ENCODE data around the gene CNTN4. TPM values are rescaled to one million over a fixed set of nuclear protein-coding genes. Genes with fewer than 3 reads are reported as not detected.

CNTN4 gene
- total and polyA plus RNA-seq, 5 experiments from 2014 or later = not detected

DNA sequence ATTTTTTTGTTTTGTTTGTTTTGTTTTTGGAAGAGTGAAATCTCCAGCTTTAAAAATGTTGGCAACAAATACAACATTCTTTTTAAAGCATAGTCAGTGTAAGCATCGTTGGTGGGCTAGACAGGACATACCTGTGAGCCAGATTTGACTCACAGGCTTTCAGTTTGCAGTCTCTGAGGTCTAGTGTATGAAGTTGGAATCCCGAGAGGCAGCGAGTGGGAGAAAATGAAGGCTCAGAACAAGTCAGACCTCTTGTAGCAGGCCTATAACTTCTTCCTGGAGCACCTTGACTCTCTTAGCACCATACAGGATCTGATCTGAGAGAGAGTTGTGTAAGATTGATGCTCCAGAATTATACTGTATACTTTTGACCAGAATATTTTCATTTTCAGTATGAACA is 60.2 kb downstream of the CNTN4 start:
- H3K4me3 Mint-ChIP-seq = no peak overlapping the region
- H3K36me3 Mint-ChIP-seq = no peaks in the 10 kb centered on the region
- peaks cover 0 to 16% (median 0%) of the 10 kb centered on the region in 5 donors for H3K27me3 Mint-ChIP-seq
- no peak overlapping the region for H3K27ac Mint-ChIP-seq
- peaks cover 0 to 9% (median 0%) of the 10 kb centered on the region in 9 donors for H3K9me3 Mint-ChIP-seq
- H3K4me1 Mint-ChIP-seq = no peaks in the 10 kb centered on the region
- ATAC-seq (no peak), DNase-seq (no peak)
- POLR2A ChIA-PET = no interaction called here

DNA sequence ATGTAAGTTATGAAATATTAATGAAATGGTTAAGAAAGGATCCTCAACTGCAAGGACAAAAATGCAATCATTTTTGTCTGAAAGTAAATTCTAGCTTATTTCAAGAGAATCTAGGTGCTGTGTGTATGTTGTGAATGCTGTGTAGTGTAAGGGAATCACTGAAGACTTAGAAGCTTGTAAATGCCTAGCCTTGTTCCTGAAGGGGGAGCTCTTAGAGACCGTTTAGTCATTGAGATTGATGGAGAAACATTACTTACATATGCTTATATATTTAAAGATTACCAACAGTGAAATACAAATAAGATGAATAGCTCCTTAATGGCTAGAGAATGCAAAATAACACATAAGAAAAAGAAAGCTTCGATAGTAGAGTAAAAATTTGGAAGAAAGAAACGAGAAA is 67.9 kb downstream of the CNTN4 start:
- Mint-ChIP-seq H3K4me3 (no peak overlapping the region), H3K9me3 (peaks cover 0 to 16% (median 1%) of the 10 kb centered on the region in 9 donors), H3K36me3 (no peaks in the 10 kb centered on the region), H3K4me1 (no peaks in the 10 kb centered on the region), H3K27me3 (no peaks in the 10 kb centered on the region), H3K27ac (no peak overlapping the region)
- no peak for DNase-seq
- ATAC-seq = no peak
- POLR2A ChIA-PET = no interaction called here

DNA sequence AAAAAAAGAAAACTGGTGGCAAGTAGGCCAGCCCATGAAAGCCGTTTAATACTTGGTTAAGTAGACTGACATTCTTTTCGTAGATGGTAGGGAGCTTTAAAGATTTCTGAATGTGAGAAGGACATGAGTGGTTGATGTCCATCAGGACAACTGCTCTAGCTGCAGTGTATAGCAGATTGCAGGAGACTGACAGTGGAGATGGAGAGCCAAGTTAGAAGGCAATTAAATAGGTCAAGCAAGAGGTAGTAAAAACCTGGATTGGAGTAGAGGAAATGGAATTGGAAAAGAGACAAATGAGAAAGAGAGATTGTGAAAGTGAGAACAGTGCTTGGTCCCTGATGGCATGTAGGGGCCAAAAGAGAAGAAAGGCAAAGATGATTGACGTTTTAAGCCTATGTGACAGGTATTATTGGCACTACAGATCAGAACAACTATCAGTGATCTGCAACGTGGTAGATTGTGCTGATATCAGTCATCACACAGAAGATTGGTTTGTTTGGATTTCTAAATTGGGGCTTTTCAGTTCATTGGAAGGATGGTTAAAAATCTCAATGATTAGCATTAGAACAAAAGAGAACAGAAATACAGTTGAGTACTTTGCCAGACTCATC is 74.0 kb downstream of the CNTN4 start:
- Mint-ChIP-seq H3K27ac (no peak overlapping the region), H3K4me1 (no peaks in the 10 kb centered on the region), H3K27me3 (no peaks in the 10 kb centered on the region), H3K9me3 (peaks cover 0 to 22% (median 6%) of the 10 kb centered on the region in 9 donors), H3K36me3 (no peaks in the 10 kb centered on the region), H3K4me3 (no peak overlapping the region)
- DNase-seq (no peak), ATAC-seq (no peak)
- POLR2A ChIA-PET = no interaction called here

DNA sequence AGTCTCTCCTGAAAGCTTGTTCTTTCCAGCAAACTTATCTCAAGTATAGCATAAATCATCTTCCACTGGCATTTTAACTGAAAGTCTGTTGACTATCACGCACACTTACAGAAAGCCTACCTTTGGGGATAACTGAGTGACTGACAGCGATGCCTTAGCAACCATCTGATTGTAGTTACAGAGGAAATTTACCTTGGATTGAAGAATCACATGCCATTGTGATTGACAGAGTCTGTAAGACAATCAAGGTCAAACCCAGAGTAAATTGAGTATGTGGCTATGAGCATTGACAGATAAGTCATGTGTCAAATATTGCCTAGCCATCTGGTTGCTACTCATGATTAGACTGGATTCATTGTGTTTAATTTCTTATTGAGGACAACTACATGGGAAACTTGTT is 82.0 kb downstream of the CNTN4 start:
- Mint-ChIP-seq H3K27ac (no peak overlapping the region), H3K36me3 (no peaks in the 10 kb centered on the region), H3K4me1 (no peaks in the 10 kb centered on the region), H3K4me3 (no peak overlapping the region), H3K27me3 (no peaks in the 10 kb centered on the region), H3K9me3 (no peaks in the 10 kb centered on the region)
- no peak for DNase-seq
- no peak for ATAC-seq
- POLR2A ChIA-PET = no interaction called here

DNA sequence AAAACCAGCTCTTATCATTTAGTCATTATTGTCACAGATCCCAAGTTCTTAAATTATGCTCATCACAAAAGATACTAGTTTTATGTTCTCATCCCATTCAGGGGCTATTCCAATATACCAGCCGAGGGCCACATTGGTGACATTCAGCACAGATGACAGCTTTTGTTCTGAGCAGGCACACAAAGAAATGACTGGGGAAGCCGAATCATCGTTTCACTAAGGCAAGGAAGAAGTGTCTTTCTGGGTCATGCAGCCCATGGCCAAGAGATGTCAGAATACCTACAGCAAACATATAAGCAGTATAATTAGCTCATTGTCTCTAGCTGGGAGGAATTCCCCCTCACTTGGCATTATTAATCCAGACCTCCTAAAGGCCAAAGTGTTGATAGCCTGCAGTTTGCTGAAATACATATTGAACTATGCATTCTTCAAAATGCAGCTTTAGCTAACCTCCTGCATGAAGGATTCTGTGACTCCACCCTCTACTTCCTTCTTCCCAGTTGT is 100.2 kb downstream of the CNTN4 start:
- POLR2A ChIA-PET = no interaction called here
- Mint-ChIP-seq H3K9me3 (peaks cover 0 to 5% (median 0%) of the 10 kb centered on the region in 9 donors), H3K4me1 (no peaks in the 10 kb centered on the region), H3K4me3 (no peak overlapping the region), H3K27me3 (no peaks in the 10 kb centered on the region), H3K27ac (no peak overlapping the region), H3K36me3 (no peaks in the 10 kb centered on the region)
- DNase-seq (no peak), ATAC-seq (no peak)

DNA sequence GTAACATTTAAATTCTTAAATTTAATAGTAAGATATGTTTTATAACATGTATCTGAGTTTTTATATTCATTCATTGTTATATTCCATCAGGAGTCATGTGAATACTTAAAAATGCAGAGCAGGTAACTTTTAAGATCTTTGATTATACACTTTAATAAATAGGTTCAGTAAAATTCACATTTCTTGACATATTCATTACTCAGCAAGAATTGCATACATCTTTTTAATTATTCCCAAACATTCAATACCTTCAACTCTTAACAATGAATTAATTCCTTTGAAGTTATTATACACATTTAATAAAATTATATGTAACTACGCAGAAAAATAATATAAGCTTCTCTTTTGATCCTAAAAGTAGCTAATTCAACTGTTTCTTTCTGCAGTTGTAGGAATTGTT is 105.4 kb downstream of the CNTN4 start:
- ATAC-seq (no peak), DNase-seq (no peak)
- Mint-ChIP-seq H3K4me3 (no peak overlapping the region), H3K27me3 (no peaks in the 10 kb centered on the region), H3K9me3 (no peaks in the 10 kb centered on the region), H3K36me3 (no peaks in the 10 kb centered on the region), H3K4me1 (no peaks in the 10 kb centered on the region), H3K27ac (no peak overlapping the region)
- POLR2A ChIA-PET = no interaction called here

DNA sequence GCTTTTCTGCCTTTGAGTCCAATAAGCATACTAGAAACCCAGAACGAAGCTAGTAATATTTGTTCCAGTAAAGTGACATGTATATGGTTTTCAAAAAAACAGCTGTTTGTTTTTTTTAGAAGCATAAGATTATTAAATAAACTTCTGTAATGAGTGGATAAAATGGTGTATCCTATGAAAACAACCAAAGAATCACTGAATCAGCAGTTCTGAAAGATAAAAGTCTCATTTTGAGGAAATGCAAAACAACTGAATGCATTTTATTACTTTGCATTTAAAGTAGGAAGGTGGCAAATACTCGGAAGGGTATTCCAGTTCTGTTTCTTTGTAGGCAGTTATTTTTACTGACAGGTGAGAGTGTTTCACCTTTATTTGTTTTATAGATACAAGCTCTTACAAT is 107.0 kb downstream of the CNTN4 start:
- POLR2A ChIA-PET = no interaction called here
- ATAC-seq (no peak), DNase-seq (no peak)
- Mint-ChIP-seq H3K9me3 (no peaks in the 10 kb centered on the region), H3K27ac (no peak overlapping the region), H3K4me3 (no peak overlapping the region), H3K4me1 (no peaks in the 10 kb centered on the region), H3K36me3 (no peaks in the 10 kb centered on the region), H3K27me3 (no peaks in the 10 kb centered on the region)

DNA sequence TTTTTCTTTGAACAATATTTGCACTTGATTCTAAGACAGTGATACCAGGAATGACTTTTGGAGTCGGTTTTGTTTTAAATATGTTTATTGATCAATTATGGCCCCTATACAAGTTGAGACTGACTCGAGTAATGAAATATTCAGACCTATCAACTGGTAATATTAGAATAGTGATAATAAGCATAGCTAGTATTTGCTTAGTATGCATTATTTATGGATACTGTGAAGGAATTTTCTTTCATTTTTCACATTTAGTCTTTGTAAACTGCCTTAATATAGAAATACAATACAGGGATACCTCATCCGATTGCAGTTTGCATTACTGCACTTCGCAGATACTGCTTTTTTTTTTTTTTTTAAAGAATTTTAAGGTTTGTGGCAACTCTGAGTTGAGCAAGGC is 107.9 kb downstream of the CNTN4 start:
- no peak overlapping the region for H3K4me3 Mint-ChIP-seq
- H3K36me3 Mint-ChIP-seq = no peaks in the 10 kb centered on the region
- H3K27me3 Mint-ChIP-seq = no peaks in the 10 kb centered on the region
- H3K4me1 Mint-ChIP-seq = no peaks in the 10 kb centered on the region
- H3K9me3 Mint-ChIP-seq = no peaks in the 10 kb centered on the region
- ATAC-seq (no peak), DNase-seq (no peak)
- no peak overlapping the region for H3K27ac Mint-ChIP-seq
- POLR2A ChIA-PET = no interaction called here

DNA sequence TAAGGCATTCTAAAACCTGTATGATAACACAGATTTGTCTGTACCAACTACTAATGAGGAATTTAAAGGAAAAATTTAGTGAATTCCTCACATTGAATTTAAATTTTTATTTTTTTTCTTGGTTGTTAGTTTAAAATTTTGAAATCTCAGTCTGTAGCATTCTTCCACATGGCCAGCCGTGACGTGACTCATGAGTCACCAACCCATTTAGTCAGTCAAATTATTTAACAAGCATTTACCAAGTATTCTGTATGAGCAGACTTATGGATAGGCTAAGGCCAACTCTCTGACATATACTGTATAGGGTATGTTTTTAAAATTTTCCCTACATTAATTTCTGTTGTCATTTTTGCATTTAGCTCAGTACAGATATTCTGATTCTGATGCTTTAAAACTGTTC is 112.9 kb downstream of the CNTN4 start:
- no peaks in the 10 kb centered on the region for H3K36me3 Mint-ChIP-seq
- no peaks in the 10 kb centered on the region for H3K27me3 Mint-ChIP-seq
- no peak overlapping the region for H3K27ac Mint-ChIP-seq
- POLR2A ChIA-PET = no interaction called here
- H3K9me3 Mint-ChIP-seq = peaks cover 0 to 9% (median 0%) of the 10 kb centered on the region in 9 donors
- H3K4me3 Mint-ChIP-seq = no peak overlapping the region
- no peak for ATAC-seq
- no peak for DNase-seq
- no peaks in the 10 kb centered on the region for H3K4me1 Mint-ChIP-seq

DNA sequence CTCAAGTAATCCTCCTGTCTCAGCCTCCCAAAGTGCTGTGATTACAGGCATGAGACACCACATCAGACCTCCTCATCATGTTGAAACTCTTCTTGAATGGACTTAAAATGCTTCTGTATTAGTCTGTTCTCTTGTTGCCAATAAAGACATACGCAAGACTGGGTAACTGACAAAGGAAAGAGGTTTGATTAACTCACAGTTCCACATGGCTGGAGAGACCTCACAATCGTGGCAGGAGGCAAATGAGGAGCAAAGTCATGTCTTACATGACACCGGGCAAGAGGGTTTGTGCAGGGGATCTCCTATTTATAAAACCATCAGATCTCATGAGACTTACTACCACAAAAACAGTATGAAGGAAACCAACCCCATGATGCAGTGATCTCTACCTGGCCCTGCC is 113.5 kb downstream of the CNTN4 start:
- Mint-ChIP-seq H3K27ac (no peak overlapping the region), H3K4me3 (no peak overlapping the region), H3K4me1 (no peaks in the 10 kb centered on the region), H3K27me3 (no peaks in the 10 kb centered on the region), H3K36me3 (no peaks in the 10 kb centered on the region), H3K9me3 (peaks cover 0 to 11% (median 0%) of the 10 kb centered on the region in 9 donors)
- DNase-seq (no peak), ATAC-seq (no peak)
- POLR2A ChIA-PET = no interaction called here

DNA sequence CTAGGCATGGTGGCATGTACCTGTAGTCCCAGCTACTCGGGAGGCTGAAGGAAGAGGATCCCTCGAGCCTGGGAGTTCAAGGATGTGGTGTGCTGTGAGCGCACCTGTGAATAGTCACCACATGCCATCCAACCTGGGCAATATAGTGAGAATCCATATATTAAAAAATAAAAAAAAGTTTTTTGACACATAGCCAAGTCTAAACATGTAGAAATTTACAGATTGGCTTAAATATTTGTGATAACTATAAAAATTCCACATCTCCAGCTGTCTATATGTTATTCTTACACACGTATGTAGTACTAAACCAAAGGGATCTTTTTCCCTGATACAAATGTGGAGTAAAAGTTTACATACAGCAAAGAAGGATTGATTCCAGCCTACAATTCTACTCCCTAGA is 119.7 kb downstream of the CNTN4 start:
- POLR2A ChIA-PET = no interaction called here
- no peak for DNase-seq
- H3K27me3 Mint-ChIP-seq = no peaks in the 10 kb centered on the region
- no peak for ATAC-seq
- no peaks in the 10 kb centered on the region for H3K4me1 Mint-ChIP-seq
- H3K4me3 Mint-ChIP-seq = no peak overlapping the region
- H3K9me3 Mint-ChIP-seq = peaks cover 0 to 25% (median 1%) of the 10 kb centered on the region in 9 donors
- no peaks in the 10 kb centered on the region for H3K36me3 Mint-ChIP-seq
- no peak overlapping the region for H3K27ac Mint-ChIP-seq

DNA sequence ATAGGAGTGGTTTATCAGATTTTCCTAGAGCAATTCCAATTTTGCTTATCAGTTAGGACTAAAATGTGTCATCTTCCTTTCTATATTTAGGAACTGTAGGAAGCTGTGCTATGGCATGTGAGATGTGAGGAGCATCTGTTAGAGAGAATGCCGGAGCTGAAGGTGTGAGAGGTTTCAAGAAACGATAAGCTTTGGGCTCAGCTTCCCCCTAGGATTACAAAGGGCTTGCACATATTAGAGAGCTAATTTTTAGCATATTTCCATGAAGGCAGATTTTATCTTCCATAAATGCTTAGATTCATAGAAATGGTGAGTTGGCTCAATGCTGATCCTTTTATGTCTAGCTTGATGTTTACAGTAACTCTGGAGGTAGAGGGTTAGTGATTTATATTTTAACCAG is 120.2 kb downstream of the CNTN4 start:
- ATAC-seq = no peak
- Mint-ChIP-seq H3K36me3 (no peaks in the 10 kb centered on the region), H3K27me3 (no peaks in the 10 kb centered on the region), H3K27ac (no peak overlapping the region), H3K4me1 (no peaks in the 10 kb centered on the region), H3K4me3 (no peak overlapping the region), H3K9me3 (peaks cover 0 to 25% (median 1%) of the 10 kb centered on the region in 9 donors)
- POLR2A ChIA-PET = no interaction called here
- no peak for DNase-seq

DNA sequence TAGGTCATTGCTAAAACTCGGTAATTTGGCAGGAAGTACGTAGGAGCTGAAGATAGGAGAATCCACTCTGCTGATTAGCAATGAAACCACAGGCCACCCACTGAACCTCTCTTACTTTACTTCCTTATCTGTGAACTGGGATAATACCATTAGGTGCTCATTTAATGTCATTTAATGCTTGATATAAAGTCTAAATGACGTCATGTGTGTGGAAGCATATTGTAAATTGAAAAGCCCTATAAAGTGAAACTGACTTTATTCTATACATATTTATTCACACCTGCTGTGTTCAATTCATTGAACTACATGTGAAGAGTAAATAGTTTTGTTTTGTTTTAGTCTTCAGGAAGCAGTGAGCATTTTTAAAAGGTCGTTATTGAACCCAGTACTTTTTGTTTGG is 137.5 kb downstream of the CNTN4 start:
- Mint-ChIP-seq H3K27ac (no peak overlapping the region), H3K27me3 (no peaks in the 10 kb centered on the region), H3K4me3 (no peak overlapping the region), H3K9me3 (peaks cover 0 to under 1% (median 0%) of the 10 kb centered on the region in 9 donors), H3K4me1 (no peaks in the 10 kb centered on the region), H3K36me3 (no peaks in the 10 kb centered on the region)
- ATAC-seq = no peak
- DNase-seq = no peak
- POLR2A ChIA-PET = no interaction called here

DNA sequence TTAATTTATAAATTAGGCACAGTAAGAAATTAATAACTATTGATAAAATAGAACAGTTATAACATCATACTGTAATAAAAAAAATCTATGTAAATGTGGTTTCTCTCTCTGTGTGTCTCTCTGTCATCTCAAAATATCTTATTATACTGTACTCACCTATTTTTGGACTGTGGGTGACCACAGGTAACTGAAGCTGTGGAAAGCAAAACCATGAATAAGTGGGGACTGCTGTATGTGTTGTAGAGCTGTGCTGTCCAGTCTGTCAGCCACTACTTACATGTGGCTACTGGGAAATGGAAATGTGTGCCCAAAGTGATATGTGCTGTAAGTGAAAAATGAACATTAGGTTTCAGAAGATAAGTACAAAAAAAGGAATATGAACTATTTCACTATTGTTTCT is 145.5 kb downstream of the CNTN4 start:
- no peak for DNase-seq
- Mint-ChIP-seq H3K27me3 (peaks cover 0 to 2% (median 0%) of the 10 kb centered on the region in 5 donors), H3K4me1 (no peaks in the 10 kb centered on the region), H3K36me3 (no peaks in the 10 kb centered on the region), H3K9me3 (peaks cover 0 to 19% (median 0%) of the 10 kb centered on the region in 9 donors), H3K27ac (no peak overlapping the region), H3K4me3 (no peak overlapping the region)
- ATAC-seq = no peak
- POLR2A ChIA-PET = no interaction called here

Measured in naive thymus-derived CD8-positive, alpha-beta T cell (primary cell).